Subcutaneous abdominal adipose tissue (tissue), 5 donors: ENCODE measurements around the gene PITPNM1.
A peak's percentile ranks its signal among the peaks of the same experiment; 100 is the strongest.

Source experiments
- H3K27ac ChIP-seq: one replicate; pipeline ENCODE4 v1.7.0; 2013; ENCODE audit warnings: low read depth, mild to moderate bottlenecking, inconsistent platforms, low read length, moderate library complexity
- H3K27me3 ChIP-seq, 5 donors: one replicate each; pipeline ENCODE4 v1.7.0; 2013; ENCODE audit warnings: low read length in 5 of 5, inconsistent platforms in 1 of 5; ENCODE audit not compliant: control insufficient read depth in 5 of 5, insufficient read depth in 4 of 5
- H3K36me3 ChIP-seq, 5 donors: one replicate each; pipeline ENCODE4 v1.7.0; 2013; ENCODE audit warnings: low read length in 5 of 5; ENCODE audit not compliant: control insufficient read depth in 5 of 5, insufficient read depth in 5 of 5
- H3K4me1 ChIP-seq, 5 donors: one replicate each; pipeline ENCODE4 v1.7.0; 2013; ENCODE audit warnings: low read length in 5 of 5, mild to moderate bottlenecking in 3 of 5, moderate library complexity in 1 of 5; ENCODE audit not compliant: control insufficient read depth in 5 of 5, insufficient read depth in 5 of 5
- H3K4me3 ChIP-seq, 5 donors: one replicate each; pipeline ENCODE4 v1.7.0; 2013; ENCODE audit warnings: low read length in 5 of 5, low read depth in 1 of 5
- H3K9ac ChIP-seq, 5 donors: one replicate each; pipeline ENCODE4 v1.7.0; 2013; ENCODE audit warnings: low read length in 5 of 5, mild to moderate bottlenecking in 4 of 5, moderate library complexity in 3 of 5
- H3K9me3 ChIP-seq, 5 donors: one replicate each; pipeline ENCODE4 v1.7.0; 2013; ENCODE audit warnings: low read length in 5 of 5; ENCODE audit not compliant: control insufficient read depth in 5 of 5
- donor health status: healthy.
- donor health status: healthy.
- donor health status: healthy.
- donor health status: healthy.
- donor health status: healthy.

The PITPNM1 gene

GRCh38 chr11:67445515-67445914, 59.6 kb downstream of the PITPNM1 start:
- Histone ChIP-seq H3K4me3 (no peak overlapping the region), H3K27me3 (no peaks in the 10 kb centered on the region), H3K9me3 (no peaks in the 10 kb centered on the region), H3K9ac (no peak overlapping the region), H3K27ac (no peak overlapping the region), H3K36me3 (peaks cover 0 to 18% (median 17%) of the 10 kb centered on the region in 5 donors), H3K4me1 (peaks cover 2 to 36% (median 20%) of the 10 kb centered on the region in 5 donors)

DNA sequence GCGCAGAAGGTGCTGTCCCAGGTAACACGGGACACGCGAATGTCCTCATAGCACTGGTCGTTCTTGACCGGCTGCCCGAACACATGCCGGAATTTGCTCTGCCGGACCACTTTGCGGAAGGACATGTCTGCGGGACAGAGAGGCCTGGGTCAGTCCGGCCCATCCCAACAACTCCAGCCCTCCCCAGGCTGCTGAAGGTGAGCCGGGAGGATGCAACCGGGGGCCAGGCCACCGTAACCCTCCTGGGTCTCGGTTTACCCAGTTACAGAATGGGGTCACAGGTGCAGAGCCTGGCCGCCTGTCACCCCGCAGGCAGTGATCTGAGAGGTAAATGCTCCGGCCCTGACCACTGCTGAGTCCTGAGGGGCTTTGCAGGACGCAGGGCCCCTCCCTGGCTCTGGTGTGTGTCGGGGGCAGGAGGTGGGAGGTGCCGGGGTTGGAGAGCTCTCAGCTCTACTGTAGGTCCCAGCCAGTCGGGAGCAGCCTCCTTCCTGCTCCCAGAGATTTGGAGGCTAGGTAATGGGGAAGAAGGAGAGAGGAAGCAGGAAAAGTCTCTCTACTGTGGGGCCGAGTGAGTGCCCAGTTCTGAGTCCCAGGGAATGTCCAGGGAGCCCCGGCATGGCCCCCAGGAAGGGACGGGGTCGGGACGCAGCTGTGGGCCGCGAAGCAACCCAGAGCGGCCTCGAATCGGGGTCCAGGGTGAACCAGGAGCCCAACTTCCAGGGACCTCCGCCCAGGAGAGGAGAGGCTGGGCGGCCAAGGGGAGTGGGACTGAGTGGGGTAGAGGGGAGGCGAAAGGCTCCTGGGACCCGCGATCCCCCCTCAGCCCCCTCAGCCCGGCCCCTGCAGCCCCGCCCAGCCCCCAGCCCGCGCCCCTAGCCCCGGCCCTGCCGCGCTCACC, 62.4 kb downstream of the PITPNM1 start:
- H3K4me1 ChIP-seq, result peaks cover 2 to 40% (median 31%) of the 10 kb centered on the region in 5 donors
- H3K4me3 ChIP-seq, result peak overlapping the region; percentile 60 to 81 (median 75)
- peak overlapping the region; percentile 75 for H3K27ac ChIP-seq
- H3K9me3 ChIP-seq, result no peaks in the 10 kb centered on the region
- H3K36me3 ChIP-seq, result peaks cover 0 to 41% (median 38%) of the 10 kb centered on the region in 5 donors
- no peaks in the 10 kb centered on the region for H3K27me3 ChIP-seq
- H3K9ac ChIP-seq, result peak overlapping the region; percentile 69 to 91 (median 85)
